Keratinocyte (primary cell): ENCODE measurements around the gene UNG. TPM values are rescaled to one million over a fixed set of nuclear protein-coding genes. Genes with fewer than 3 reads are reported as not detected.

Source experiments
- DNase-seq: peaks from one replicate; pipeline ENCODE4 v3.0.0-alpha.2; 2011; ENCODE audit warnings: low read depth, missing footprints, low spot score
- FAIRE-seq: peaks from 2 replicates; lab custom pipeline; 2011; peaks lifted over from hg19 to GRCh38; lab: Jason Lieb, UNC
- H2AFZ ChIP-seq: 2 replicates; pipeline ENCODE4 v1.6.0; 2012; ENCODE audit warnings: low read length, control low read depth, inconsistent platforms; ENCODE audit not compliant: control insufficient read depth
- H3K27ac ChIP-seq: 2 replicates; pipeline ENCODE4 v1.5.1; 2011; ENCODE audit warnings: low read length; ENCODE audit not compliant: control insufficient read depth, insufficient read depth
- H3K27me3 ChIP-seq: 3 replicates; pipeline ENCODE4 v1.6.0; 2011; ENCODE audit warnings: low read length; ENCODE audit not compliant: control insufficient read depth, insufficient read depth; ENCODE audit errors: extremely low read depth
- H3K36me3 ChIP-seq, 2 experiments: 2 replicates in 1 of 2; 3 replicates in 1 of 2; pipeline ENCODE4 v1.5.1; 2011; ENCODE audit warnings: low read length in 2 of 2, mild to moderate bottlenecking in 1 of 2; ENCODE audit not compliant: control insufficient read depth in 2 of 2, insufficient read depth in 2 of 2; ENCODE audit errors: extremely low read depth in 1 of 2
- H3K4me1 ChIP-seq: 3 replicates; pipeline ENCODE4 v1.5.1; 2011; ENCODE audit warnings: low read length; ENCODE audit not compliant: control insufficient read depth, insufficient read depth; ENCODE audit errors: extremely low read depth
- H3K4me2 ChIP-seq: 3 replicates; pipeline ENCODE4 v1.6.0; 2011; ENCODE audit warnings: low read depth, low read length; ENCODE audit not compliant: control insufficient read depth, insufficient read depth; ENCODE audit errors: extremely low read depth
- H3K4me3 ChIP-seq, 3 experiments: fragments of 200-600 bp in 1 of 3; sonication (generic) in 1 of 3; 2 replicates in 2 of 3; 3 replicates in 1 of 3; pipeline ENCODE4 v1.5.1; 2011 to 2016; ENCODE audit warnings: low read length in 3 of 3, mild to moderate bottlenecking in 3 of 3, control low read depth in 2 of 3, inconsistent platforms in 1 of 3, low read depth in 1 of 3, mixed read lengths in 1 of 3, mixed run types in 1 of 3, moderate library complexity in 1 of 3; ENCODE audit not compliant: control insufficient read depth in 2 of 3, insufficient read depth in 2 of 3; ENCODE audit errors: extremely low read depth in 1 of 3
- H3K79me2 ChIP-seq: 2 replicates; pipeline ENCODE4 v1.6.0; 2012; ENCODE audit warnings: low read length; ENCODE audit not compliant: control insufficient read depth, insufficient read depth
- H3K9ac ChIP-seq: 3 replicates; pipeline ENCODE4 v1.6.0; 2011; ENCODE audit warnings: low read length; ENCODE audit not compliant: control insufficient read depth, insufficient read depth; ENCODE audit errors: extremely low read depth
- H3K9me1 ChIP-seq: 3 replicates; pipeline ENCODE4 v1.6.0; 2011; ENCODE audit warnings: low read length; ENCODE audit not compliant: control insufficient read depth, insufficient read depth; ENCODE audit errors: extremely low read depth
- H3K9me3 ChIP-seq: 2 replicates; pipeline ENCODE4 v1.5.1; 2012; ENCODE audit warnings: low read depth, low read length; ENCODE audit not compliant: control insufficient read depth
- H4K20me1 ChIP-seq: 3 replicates; pipeline ENCODE4 v1.6.0; 2011; ENCODE audit warnings: low read length; ENCODE audit not compliant: control insufficient read depth, insufficient read depth; ENCODE audit errors: extremely low read depth
- CTCF ChIP-seq, 3 experiments: IDR thresholded peaks in 1 of 3; conservative IDR thresholded peaks in 1 of 3; optimal IDR thresholded peaks in 1 of 3; 2 replicates in 2 of 3; 3 replicates in 1 of 3; pipeline versions ENCODE3 to v1.5.1; 2011; ENCODE audit warnings: low read length in 3 of 3, mild to moderate bottlenecking in 3 of 3, moderate library complexity in 2 of 3, control low read depth in 1 of 3, inconsistent platforms in 1 of 3; ENCODE audit not compliant: insufficient read depth in 2 of 3; ENCODE audit errors: extremely low read depth in 1 of 3
- EZH2 ChIP-seq: IDR thresholded peaks from one replicate; pipeline ENCODE4 v1.6.1; 2012; ENCODE audit warnings: inconsistent platforms, mild to moderate bottlenecking, low read length, moderate library complexity
- dilution Hi-C: fragments of 300-500 bp; cut with MboI; formaldehyde crosslinking; loops from one replicate; pipeline ENCODE4 v1.7.0; 2020; ENCODE audit warnings: low sequenced_read_pairs; ENCODE audit not compliant: extremely low pct_ligation_motif_present
- polyA plus RNA-seq, 5 experiments: library from polyadenylated mRNA; depleted of rRNA in 3 of 5; stranded (reverse) in 3 of 5; stranded (forward) in 1 of 5; unstranded in 1 of 5; fragments of >200 nt; gene quantifications; 1 replicate in 1 of 5; 2 replicates in 3 of 5; 3 replicates in 1 of 5; pipeline versions ENCODE4 v1.2.1 to v1.2.3, GENCODE V29; 2011 to 2012; ENCODE audit warnings: missing spikeins in 2 of 5, low read depth in 1 of 5, low replicate concordance in 1 of 5

Gene UNG
- polyA plus RNA-seq, 1 donor (not counting 4 experiments of a cell fraction or from before 2014, with no cell fraction given), result 26.3 TPM

- Histone ChIP-seq H3K9me1 (no peaks in the 10 kb centered on the region), H4K20me1 (no peaks in the 10 kb centered on the region), H3K9me3 (no peaks in the 10 kb centered on the region), H3K4me2 (no peak overlapping the region), H3K79me2 (no peaks in the 10 kb centered on the region), H3K4me1 (peaks cover 4% of the 10 kb centered on the region), H2AFZ (no peak overlapping the region), H3K9ac (no peak overlapping the region), H3K27ac (no peak overlapping the region), H3K36me3 (peaks cover 0 to 4% of the 10 kb centered on the region in 2 experiments), H3K27me3 (no peaks in the 10 kb centered on the region), H3K4me3 (no peak overlapping the region)
- DNase-seq (no peak), FAIRE-seq (no peak)
- dilution Hi-C loops, result loop anchor here (25.0 kb wide), 1 partner anchor 274 kb away; no protein-coding TSS in a partner anchor
- TF ChIP-seq CTCF (optimal IDR thresholded peaks at IDR 0.05 in 1 of 3, IDR thresholded peaks at IDR 0.05 in 1 of 3, conservative IDR thresholded peaks at IDR 0.05 in 1 of 3; ENCODE audit: extremely low read depth in 1 of 3, insufficient read depth in 2 of 3, low read length in 3 of 3), result no peak
- TF ChIP-seq EZH2, result no peak
Measured at GRCh38 chr12:109112720-109113465, 15.5 kb downstream of the UNG start.

- FAIRE-seq (no peak), DNase-seq (no peak)
- no peaks in the 10 kb centered on the region for H3K79me2 ChIP-seq
- TF ChIP-seq CTCF (optimal IDR thresholded peaks at IDR 0.05 in 1 of 3, IDR thresholded peaks at IDR 0.05 in 1 of 3, conservative IDR thresholded peaks at IDR 0.05 in 1 of 3; ENCODE audit: extremely low read depth in 1 of 3, insufficient read depth in 2 of 3, low read length in 3 of 3) (no peak), EZH2 (no peak)
- no peak overlapping the region for H3K4me2 ChIP-seq
- H3K36me3 ChIP-seq, result peaks cover 0 to 4% of the 10 kb centered on the region in 2 experiments
- H3K27me3 ChIP-seq, result no peaks in the 10 kb centered on the region
- H2AFZ ChIP-seq, result no peak overlapping the region
- H3K9me3 ChIP-seq, result no peaks in the 10 kb centered on the region
- no peak overlapping the region for H3K27ac ChIP-seq
- H4K20me1 ChIP-seq, result no peaks in the 10 kb centered on the region
- H3K4me3 ChIP-seq, result no peak overlapping the region
- dilution Hi-C loops, result loop anchor here (25.0 kb wide), 1 partner anchor 274 kb away; no protein-coding TSS in a partner anchor
- H3K9ac ChIP-seq, result no peak overlapping the region
- no peaks in the 10 kb centered on the region for H3K9me1 ChIP-seq
- H3K4me1 ChIP-seq, result peaks cover 4% of the 10 kb centered on the region
Measured at GRCh38 chr12:109113661-109114321, 16.4 kb downstream of the UNG start.
